Upper lobe of left lung (tissue), 6 donors: ENCODE measurements around the gene EVC. TPM values are rescaled to one million over a fixed set of nuclear protein-coding genes. Genes with fewer than 3 reads are reported as not detected.

Source experiments
- ATAC-seq, 2 donors: fragments of 200-7000 bp; cut with Tn5 transposase; one replicate each; pipeline ENCODE4 v1.9.1; 2022; ENCODE audit warnings: mild to moderate bottlenecking in 2 of 2, moderate library complexity in 2 of 2; ENCODE audit not compliant: low FRiP score in 2 of 2
- DNase-seq, 2 donors: peaks; one replicate each; pipeline ENCODE4 v3.0.0-alpha.2; 2019 to 2020
- H3K27ac ChIP-seq, 4 donors: fragments of 200-600 bp; sonication (generic); one replicate each; pipeline ENCODE4 v1.5.1; 2016 to 2019
- H3K27me3 ChIP-seq, 4 donors: fragments of 200-600 bp; sonication (generic); one replicate each; pipeline ENCODE4 v1.5.1; 2017 to 2019
- H3K36me3 ChIP-seq, 4 donors: fragments of 200-600 bp; sonication (generic); one replicate each; pipeline ENCODE4 v1.5.1; 2016 to 2019
- H3K4me1 ChIP-seq, 4 donors: fragments of 200-600 bp; sonication (generic); one replicate each; pipeline ENCODE4 v1.5.1; 2018 to 2019
- H3K4me3 ChIP-seq, 4 donors: fragments of 200-600 bp; sonication (generic); one replicate each; pipeline ENCODE4 v1.5.1; 2017 to 2019; ENCODE audit warnings: mild to moderate bottlenecking in 2 of 4, moderate library complexity in 1 of 4
- H3K9me3 ChIP-seq, 4 donors: fragments of 200-600 bp; sonication (generic); one replicate each; pipeline ENCODE4 v1.5.1; 2018 to 2019
- EP300 ChIP-seq, 4 donors: sonication (generic); formaldehyde crosslinking; IDR thresholded peaks; one replicate each; pipeline ENCODE4 v1.5.1; 2017; ENCODE audit warnings: antibody characterized with exemption in 4 of 4, control low read depth in 2 of 4
- POLR2A ChIP-seq, 4 donors: fragments of 450-650 bp; IDR thresholded peaks; one replicate each; pipeline ENCODE4 v1.5.1; 2016 to 2017; ENCODE audit warnings: antibody characterized with exemption in 4 of 4, mild to moderate bottlenecking in 2 of 4
- POLR2AphosphoS5 ChIP-seq, 2 donors: sonication (generic); formaldehyde crosslinking; IDR thresholded peaks; one replicate each; pipeline ENCODE4 v1.5.1; 2017; ENCODE audit warnings: antibody characterized with exemption in 2 of 2
- WGBS, 2 donors: methylation state at CpG; one replicate each; pipeline ENCODE4 v1.1.5; 2017 to 2018; 5-methylcytosine and 5-hydroxymethylcytosine counted together
- total RNA-seq, 6 donors: library from RNA; depleted of rRNA in 4 of 6; stranded (reverse); fragments of >200 nt in 4 of 6; gene quantifications; one replicate each; pipeline versions ENCODE4 v1.1.0 to v1.2.1, GENCODE V29; 2016 to 2021
- TF ChIP-seq, protein P1 (sequence below), 6 experiments: fragments of 450-650 bp in 4 of 6; fragments of 200-600 bp in 2 of 6; sonication (generic) in 2 of 6; IDR thresholded peaks; one replicate each; pipeline ENCODE4 v1.5.1; 2016 to 2019; ENCODE audit warnings: antibody characterized with exemption in 6 of 6
- donor health status: DM: no; HTN: no; CAD: no; lungs with moderate emphysema.
- donor health status: DM: no; HTN: yes; CAD: no; lungs with severe emphysema.

Gene EVC
- total RNA-seq, 6 donors from 2014 or later: 25.6 to 65.1 (median 36.2) TPM

DNA sequence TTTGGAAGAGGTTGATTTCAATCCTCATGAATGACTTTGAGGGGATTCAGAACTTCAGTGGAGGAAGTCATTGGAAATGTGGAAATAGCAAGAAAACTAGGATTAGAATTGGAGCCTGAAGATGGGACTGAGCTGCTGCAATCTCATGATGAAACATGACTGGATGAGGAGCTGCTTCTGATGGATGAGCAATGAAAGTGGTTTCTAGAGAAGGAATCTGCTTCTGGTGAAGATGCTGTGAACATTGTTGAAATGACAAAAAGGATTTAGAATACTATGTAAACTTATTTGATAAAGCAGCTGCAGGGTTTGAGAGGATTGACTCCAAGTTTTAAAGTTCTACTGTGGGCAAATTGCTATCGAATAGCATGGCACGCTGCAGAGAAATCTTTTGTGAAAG lies 27.1 kb downstream of the EVC start:
- TF ChIP-seq EP300 (IDR thresholded peaks at IDR 0.05) (no peak), POLR2AphosphoS5 (IDR thresholded peaks at IDR 0.05) (no peak), POLR2A (IDR thresholded peaks at IDR 0.05) (no peak)
- TF ChIP-seq, protein P1, sequence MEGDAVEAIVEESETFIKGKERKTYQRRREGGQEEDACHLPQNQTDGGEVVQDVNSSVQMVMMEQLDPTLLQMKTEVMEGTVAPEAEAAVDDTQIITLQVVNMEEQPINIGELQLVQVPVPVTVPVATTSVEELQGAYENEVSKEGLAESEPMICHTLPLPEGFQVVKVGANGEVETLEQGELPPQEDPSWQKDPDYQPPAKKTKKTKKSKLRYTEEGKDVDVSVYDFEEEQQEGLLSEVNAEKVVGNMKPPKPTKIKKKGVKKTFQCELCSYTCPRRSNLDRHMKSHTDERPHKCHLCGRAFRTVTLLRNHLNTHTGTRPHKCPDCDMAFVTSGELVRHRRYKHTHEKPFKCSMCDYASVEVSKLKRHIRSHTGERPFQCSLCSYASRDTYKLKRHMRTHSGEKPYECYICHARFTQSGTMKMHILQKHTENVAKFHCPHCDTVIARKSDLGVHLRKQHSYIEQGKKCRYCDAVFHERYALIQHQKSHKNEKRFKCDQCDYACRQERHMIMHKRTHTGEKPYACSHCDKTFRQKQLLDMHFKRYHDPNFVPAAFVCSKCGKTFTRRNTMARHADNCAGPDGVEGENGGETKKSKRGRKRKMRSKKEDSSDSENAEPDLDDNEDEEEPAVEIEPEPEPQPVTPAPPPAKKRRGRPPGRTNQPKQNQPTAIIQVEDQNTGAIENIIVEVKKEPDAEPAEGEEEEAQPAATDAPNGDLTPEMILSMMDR (IDR thresholded peaks at IDR 0.05): no peak
- H3K27me3 ChIP-seq: no peaks in the 10 kb centered on the region
- H3K4me3 ChIP-seq: no peak overlapping the region
- no peak overlapping the region for H3K27ac ChIP-seq
- H3K4me1 ChIP-seq: no peaks in the 10 kb centered on the region
- DNase-seq (no peak), ATAC-seq (no peak)
- WGBS, 2 donors: 96 to 97% methylated on average over 2 of the region's 2 CpGs
- H3K9me3 ChIP-seq: no peaks in the 10 kb centered on the region
- peaks cover 0 to 23% (median 9%) of the 10 kb centered on the region in 4 donors for H3K36me3 ChIP-seq

DNA sequence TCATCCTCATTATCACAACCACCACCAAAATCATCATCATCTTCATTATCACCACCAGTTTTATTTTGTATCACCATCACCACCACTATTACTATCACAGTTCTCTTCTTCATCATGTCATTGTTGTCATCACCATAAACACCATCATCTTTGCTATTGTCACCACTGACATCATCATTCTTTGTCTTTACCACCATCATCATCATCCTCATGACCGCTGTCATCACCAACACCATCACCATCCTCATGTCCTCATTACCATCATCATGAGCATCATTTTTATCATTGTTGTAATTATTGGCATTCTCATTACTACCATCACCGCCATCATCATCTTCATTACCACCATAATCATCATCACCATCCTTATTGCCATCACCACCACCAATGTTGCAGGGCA lies 31.4 kb downstream of the EVC start:
- H3K36me3 ChIP-seq: peaks cover 0 to 24% (median 3%) of the 10 kb centered on the region in 4 donors
- no peak overlapping the region for H3K4me3 ChIP-seq
- DNase-seq (no peak), ATAC-seq (no peak)
- no peaks in the 10 kb centered on the region for H3K9me3 ChIP-seq
- no peaks in the 10 kb centered on the region for H3K4me1 ChIP-seq
- H3K27me3 ChIP-seq: no peaks in the 10 kb centered on the region
- no peak overlapping the region for H3K27ac ChIP-seq
- 93 to 94% methylated on average over 2 of the region's 2 CpGs for WGBS, 2 donors
- TF ChIP-seq EP300 (IDR thresholded peaks at IDR 0.05): no peak
- no peak for TF ChIP-seq POLR2AphosphoS5 (IDR thresholded peaks at IDR 0.05)

DNA sequence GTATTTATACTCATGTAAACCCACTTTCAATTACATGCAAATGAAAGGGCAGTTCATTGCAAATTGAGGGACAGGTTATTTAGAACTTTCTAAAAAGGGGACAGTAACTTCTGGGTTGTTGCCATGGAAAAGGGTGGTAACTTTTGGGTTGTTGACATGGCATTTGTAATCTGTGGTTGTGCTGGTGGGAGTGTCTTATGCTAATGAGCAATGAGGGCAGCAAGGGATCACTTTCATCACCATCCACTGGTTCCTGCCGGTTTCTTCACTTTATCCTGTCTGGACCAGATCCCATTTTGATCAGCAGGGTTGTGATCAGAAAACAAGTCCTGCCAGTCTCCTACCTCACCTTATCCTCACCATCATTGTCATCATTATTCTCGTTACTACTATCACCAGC lies 32.0 kb downstream of the EVC start:
- WGBS, 2 donors: 83 to 88% methylated on average over 2 of the region's 2 CpGs
- ATAC-seq (no peak), DNase-seq (no peak)
- Histone ChIP-seq H3K27ac (no peak overlapping the region), H3K27me3 (no peaks in the 10 kb centered on the region), H3K36me3 (peaks cover 0 to 24% (median 3%) of the 10 kb centered on the region in 4 donors), H3K9me3 (no peaks in the 10 kb centered on the region), H3K4me3 (no peak overlapping the region), H3K4me1 (no peaks in the 10 kb centered on the region)
- no peak for TF ChIP-seq POLR2A (IDR thresholded peaks at IDR 0.05)
- no peak for TF ChIP-seq EP300 (IDR thresholded peaks at IDR 0.05)
- TF ChIP-seq, protein P1 (IDR thresholded peaks at IDR 0.05): no peak
- TF ChIP-seq POLR2AphosphoS5 (IDR thresholded peaks at IDR 0.05): no peak

DNA sequence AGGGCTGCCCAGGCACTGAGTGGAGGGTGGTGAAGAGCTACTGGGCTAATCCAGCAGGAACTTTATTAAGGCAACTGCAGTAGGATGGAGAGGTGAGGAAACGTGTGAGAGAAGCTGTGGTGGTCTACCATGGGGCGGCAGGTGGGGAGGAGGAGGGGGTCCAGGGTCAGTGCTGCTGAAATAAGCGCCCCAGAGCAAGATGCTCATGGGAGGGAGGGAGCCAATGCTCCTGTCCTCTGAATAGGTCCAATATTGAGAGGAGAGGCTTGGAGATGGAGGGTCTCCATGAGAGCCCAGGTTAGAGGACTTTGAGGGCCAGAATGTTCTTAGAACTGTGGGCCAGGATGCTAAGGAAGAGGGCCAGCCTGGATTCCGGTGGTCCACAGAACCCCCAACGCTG lies 35.2 kb downstream of the EVC start:
- Histone ChIP-seq H3K4me3 (no peak overlapping the region), H3K27me3 (no peaks in the 10 kb centered on the region), H3K4me1 (no peaks in the 10 kb centered on the region), H3K9me3 (no peaks in the 10 kb centered on the region), H3K36me3 (peaks cover 0 to 37% (median 3%) of the 10 kb centered on the region in 4 donors), H3K27ac (no peak overlapping the region)
- ATAC-seq (no peak), DNase-seq (no peak)
- WGBS, 2 donors: 87 to 89% methylated on average over 5 of the region's 5 CpGs
- TF ChIP-seq EP300 (IDR thresholded peaks at IDR 0.05) (no peak), POLR2AphosphoS5 (IDR thresholded peaks at IDR 0.05) (no peak), POLR2A (IDR thresholded peaks at IDR 0.05) (no peak)
- TF ChIP-seq, protein P1 (IDR thresholded peaks at IDR 0.05): no peak

DNA sequence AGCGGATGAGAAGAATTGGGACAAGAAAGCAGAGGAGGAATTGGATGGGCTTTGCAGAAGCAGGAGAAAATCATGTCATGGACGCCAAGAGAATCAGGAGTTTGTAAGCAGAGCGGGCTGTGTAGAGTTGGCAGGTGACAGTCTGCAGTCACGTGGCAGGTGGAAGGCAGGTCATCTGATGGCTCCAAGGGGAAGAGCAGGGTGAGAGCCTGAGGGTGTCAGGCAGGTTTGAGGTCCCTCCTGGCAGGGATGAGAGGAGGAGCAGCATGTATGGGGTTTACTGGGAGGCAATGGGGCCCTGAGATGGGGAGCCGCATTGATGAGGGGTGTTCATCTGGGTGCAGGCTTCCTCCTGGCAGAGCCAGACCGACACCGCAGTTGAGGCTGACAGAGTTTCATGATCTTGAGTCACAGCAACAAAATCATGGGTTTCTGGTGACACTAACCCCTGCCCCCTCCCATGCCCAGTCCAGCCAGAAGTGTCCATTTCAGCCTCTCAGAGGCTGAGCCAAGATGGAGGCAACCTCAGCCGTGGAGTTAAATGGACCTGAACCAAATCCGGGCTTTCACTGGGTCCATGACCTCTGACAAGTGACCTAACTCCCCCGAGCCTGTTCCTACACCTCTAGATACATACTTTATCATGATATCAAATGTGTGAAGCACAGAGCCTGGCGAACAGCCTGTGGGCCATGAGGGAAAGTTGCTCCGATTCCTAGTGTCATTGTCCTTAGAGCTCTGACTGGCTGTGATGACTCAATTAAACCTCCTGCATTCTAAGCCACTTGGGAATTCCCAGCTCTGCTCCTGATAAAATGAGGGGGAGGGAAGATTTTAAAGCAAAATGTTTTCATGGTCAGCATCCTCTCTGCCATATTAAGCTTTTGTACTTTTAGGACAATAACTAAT lies 36.1 kb downstream of the EVC start:
- H3K27me3 ChIP-seq: no peaks in the 10 kb centered on the region
- no peaks in the 10 kb centered on the region for H3K4me1 ChIP-seq
- TF ChIP-seq POLR2AphosphoS5 (IDR thresholded peaks at IDR 0.05) (no peak), POLR2A (IDR thresholded peaks at IDR 0.05) (no peak)
- no peaks in the 10 kb centered on the region for H3K9me3 ChIP-seq
- ATAC-seq (no peak), DNase-seq (no peak)
- H3K4me3 ChIP-seq: no peak overlapping the region
- 72 to 85% methylated on average over 9 to 12 of the region's 12 CpGs for WGBS, 2 donors
- peaks cover 0 to 34% (median 3%) of the 10 kb centered on the region in 4 donors for H3K36me3 ChIP-seq
- H3K27ac ChIP-seq: no peak overlapping the region
